ENCODE results near the gene CLEC19A.

CLEC19A gene

DNA sequence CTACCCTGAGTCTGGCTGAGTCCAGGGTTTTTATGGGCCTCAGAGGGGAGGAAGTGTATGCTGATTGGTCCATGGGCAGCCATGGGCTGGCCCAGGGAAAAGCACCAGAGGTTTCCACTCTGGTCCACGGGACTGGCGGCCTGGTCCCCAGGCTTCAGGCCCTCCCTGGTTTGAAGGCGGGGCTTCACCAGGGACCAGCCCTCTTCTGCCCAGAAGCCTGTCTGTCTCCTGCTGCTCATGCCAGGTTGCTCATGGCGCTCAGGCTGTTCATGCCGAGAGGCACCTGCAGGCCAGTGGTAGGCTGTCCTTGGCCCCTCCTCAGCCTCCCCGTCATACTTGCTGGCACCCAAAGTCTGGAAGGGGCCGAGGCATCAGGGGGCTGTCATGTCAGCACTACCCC is 45.0 kb upstream of the CLEC19A start:
- no peaks in the 10 kb centered on the region for H3K79me2 ChIP-seq
- TF ChIP-seq, protein P1, sequence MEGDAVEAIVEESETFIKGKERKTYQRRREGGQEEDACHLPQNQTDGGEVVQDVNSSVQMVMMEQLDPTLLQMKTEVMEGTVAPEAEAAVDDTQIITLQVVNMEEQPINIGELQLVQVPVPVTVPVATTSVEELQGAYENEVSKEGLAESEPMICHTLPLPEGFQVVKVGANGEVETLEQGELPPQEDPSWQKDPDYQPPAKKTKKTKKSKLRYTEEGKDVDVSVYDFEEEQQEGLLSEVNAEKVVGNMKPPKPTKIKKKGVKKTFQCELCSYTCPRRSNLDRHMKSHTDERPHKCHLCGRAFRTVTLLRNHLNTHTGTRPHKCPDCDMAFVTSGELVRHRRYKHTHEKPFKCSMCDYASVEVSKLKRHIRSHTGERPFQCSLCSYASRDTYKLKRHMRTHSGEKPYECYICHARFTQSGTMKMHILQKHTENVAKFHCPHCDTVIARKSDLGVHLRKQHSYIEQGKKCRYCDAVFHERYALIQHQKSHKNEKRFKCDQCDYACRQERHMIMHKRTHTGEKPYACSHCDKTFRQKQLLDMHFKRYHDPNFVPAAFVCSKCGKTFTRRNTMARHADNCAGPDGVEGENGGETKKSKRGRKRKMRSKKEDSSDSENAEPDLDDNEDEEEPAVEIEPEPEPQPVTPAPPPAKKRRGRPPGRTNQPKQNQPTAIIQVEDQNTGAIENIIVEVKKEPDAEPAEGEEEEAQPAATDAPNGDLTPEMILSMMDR (IDR thresholded peaks at IDR 0.05): no peak
- no peaks in the 10 kb centered on the region for H3K4me1 ChIP-seq
- H3K4me3 ChIP-seq (ENCODE audit: low read depth, low read length): no peak overlapping the region
- H3K4me2 ChIP-seq (ENCODE audit: low read length): no peak overlapping the region
- no peak overlapping the region for H2AFZ ChIP-seq
- no peaks in the 10 kb centered on the region for H3K27me3 ChIP-seq (ENCODE audit: control insufficient read depth, insufficient read depth, low read length)
- H3K36me3 ChIP-seq (ENCODE audit: control insufficient read depth, insufficient read depth, low read length): no peaks in the 10 kb centered on the region
- H3K9ac ChIP-seq: no peak overlapping the region
- H3K9me3 ChIP-seq (ENCODE audit: control insufficient read depth, low read length): no peaks in the 10 kb centered on the region
- H3K27ac ChIP-seq: no peak overlapping the region

DNA sequence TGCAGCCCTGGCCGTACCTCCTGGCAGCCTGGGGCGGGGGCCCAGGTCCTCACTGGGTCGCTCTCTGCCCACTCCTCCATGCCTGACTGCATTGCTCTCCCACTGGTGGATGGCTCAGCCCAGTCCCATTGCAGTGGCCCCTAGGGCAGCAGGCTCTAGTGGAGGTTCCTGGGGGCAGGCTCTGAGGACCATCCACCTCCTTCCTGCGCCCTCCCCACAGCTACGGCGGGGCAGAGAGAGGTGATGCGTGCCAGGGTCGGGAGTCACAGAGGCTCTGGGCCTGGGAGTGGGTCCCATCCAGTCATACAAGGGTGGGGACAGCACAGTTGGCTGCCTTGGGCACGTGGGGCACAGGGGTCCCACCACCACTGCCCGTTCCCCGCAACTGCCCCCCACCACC is 44.0 kb upstream of the CLEC19A start:
- no peaks in the 10 kb centered on the region for H3K36me3 ChIP-seq (ENCODE audit: control insufficient read depth, insufficient read depth, low read length)
- H3K27ac ChIP-seq: no peak overlapping the region
- no peaks in the 10 kb centered on the region for H3K9me3 ChIP-seq (ENCODE audit: control insufficient read depth, low read length)
- TF ChIP-seq, protein P1 (IDR thresholded peaks at IDR 0.05): no peak
- H2AFZ ChIP-seq: no peak overlapping the region
- H3K9ac ChIP-seq: no peak overlapping the region
- H3K79me2 ChIP-seq: no peaks in the 10 kb centered on the region
- no peak overlapping the region for H3K4me3 ChIP-seq (ENCODE audit: low read depth, low read length)
- no peaks in the 10 kb centered on the region for H3K4me1 ChIP-seq
- no peaks in the 10 kb centered on the region for H3K27me3 ChIP-seq (ENCODE audit: control insufficient read depth, insufficient read depth, low read length)
- no peak overlapping the region for H3K4me2 ChIP-seq (ENCODE audit: low read length)

DNA sequence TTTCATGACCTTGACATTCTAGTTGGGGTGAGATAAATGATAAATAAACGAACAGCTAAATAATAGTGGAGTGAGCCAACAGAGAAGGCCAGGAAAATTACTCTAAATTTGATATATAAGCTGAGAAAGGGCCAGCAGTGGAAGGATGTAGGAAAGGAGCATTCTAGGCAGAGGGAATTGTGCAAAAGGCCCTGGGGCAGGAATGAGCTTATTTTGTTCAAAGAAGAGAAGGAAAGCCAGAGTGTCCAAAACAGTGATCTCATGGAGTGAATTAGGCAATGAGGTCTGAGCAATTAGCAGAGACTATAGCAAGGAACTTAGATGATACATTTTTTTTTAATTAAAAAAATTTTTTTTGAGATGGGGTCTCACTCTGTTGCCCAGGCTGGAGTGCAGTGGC is 43.3 kb upstream of the CLEC19A start:
- no peak overlapping the region for H3K27ac ChIP-seq
- H3K36me3 ChIP-seq (ENCODE audit: control insufficient read depth, insufficient read depth, low read length): no peaks in the 10 kb centered on the region
- H3K79me2 ChIP-seq: no peaks in the 10 kb centered on the region
- no peaks in the 10 kb centered on the region for H3K4me1 ChIP-seq
- no peak overlapping the region for H3K4me2 ChIP-seq (ENCODE audit: low read length)
- H2AFZ ChIP-seq: no peak overlapping the region
- no peaks in the 10 kb centered on the region for H3K9me3 ChIP-seq (ENCODE audit: control insufficient read depth, low read length)
- no peak overlapping the region for H3K4me3 ChIP-seq (ENCODE audit: low read depth, low read length)
- H3K27me3 ChIP-seq (ENCODE audit: control insufficient read depth, insufficient read depth, low read length): no peaks in the 10 kb centered on the region
- no peak overlapping the region for H3K9ac ChIP-seq
- TF ChIP-seq, protein P1 (IDR thresholded peaks at IDR 0.05): no peak

DNA sequence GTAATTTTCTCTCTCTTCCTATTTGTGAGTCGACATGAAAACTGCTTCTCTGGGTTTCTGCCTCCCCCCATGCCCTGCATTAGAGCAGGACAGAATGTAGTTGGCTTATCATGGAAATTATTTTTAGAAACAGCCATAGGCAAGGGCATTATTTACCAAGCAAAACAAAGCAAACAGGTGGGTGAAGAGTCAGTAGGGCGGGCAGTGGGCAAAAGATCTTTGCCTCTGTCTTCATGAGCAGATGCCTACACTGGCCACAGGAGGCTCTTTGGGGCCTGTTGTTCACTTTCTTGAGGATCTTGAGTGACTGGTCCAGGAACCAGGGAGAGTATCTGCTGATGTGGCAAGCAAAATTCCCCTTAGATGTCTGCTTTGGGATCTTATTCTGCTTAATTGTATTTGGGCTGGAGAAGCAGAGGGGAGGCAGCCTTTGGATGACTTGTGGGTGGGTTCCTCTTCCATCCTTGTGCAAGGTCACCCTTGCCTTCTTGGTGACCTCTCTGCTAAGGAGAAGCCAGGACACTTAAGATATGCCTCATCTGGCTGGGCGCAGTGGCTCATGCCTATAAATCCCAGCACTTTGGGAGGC is 42.5 kb upstream of the CLEC19A start:
- no peaks in the 10 kb centered on the region for H3K9me3 ChIP-seq (ENCODE audit: control insufficient read depth, low read length)
- H2AFZ ChIP-seq: no peak overlapping the region
- no peak overlapping the region for H3K4me3 ChIP-seq (ENCODE audit: low read depth, low read length)
- H3K27me3 ChIP-seq (ENCODE audit: control insufficient read depth, insufficient read depth, low read length): no peaks in the 10 kb centered on the region
- H3K36me3 ChIP-seq (ENCODE audit: control insufficient read depth, insufficient read depth, low read length): no peaks in the 10 kb centered on the region
- no peaks in the 10 kb centered on the region for H3K4me1 ChIP-seq
- no peak overlapping the region for H3K4me2 ChIP-seq (ENCODE audit: low read length)
- TF ChIP-seq, protein P1 (IDR thresholded peaks at IDR 0.05): no peak
- H3K9ac ChIP-seq: no peak overlapping the region
- H3K27ac ChIP-seq: no peak overlapping the region
- H3K79me2 ChIP-seq: no peaks in the 10 kb centered on the region

DNA sequence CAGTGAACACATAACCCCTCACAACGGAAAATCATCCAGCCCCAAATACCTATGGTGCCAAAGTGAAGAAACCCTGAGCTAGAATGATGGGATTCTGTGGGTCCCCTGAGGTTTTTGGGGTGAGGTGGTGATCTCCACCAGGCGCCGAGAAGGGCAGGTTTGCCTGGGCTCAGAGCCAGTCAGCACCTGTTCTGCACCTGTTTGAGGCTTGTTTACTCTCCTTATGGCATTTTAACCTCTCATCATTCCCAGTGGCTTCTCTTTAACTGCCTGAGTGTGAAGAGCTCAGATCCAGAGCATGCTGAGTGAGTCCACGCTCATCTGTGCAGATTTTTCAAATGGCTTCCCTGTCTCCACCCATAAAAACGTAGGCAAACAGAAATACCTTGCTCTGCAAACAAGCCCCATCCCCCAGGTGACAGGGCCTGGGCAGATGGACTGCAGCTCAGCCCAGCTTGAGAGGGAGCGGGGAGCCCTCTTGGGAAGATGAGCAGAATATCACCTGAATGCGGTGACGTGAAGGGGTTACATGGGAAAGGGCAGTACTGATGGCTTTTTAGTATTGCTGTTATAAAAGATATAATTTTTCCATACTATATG is 40.1 kb upstream of the CLEC19A start:
- H3K27ac ChIP-seq: no peak overlapping the region
- no peaks in the 10 kb centered on the region for H3K9me3 ChIP-seq (ENCODE audit: control insufficient read depth, low read length)
- H3K4me1 ChIP-seq: no peaks in the 10 kb centered on the region
- no peaks in the 10 kb centered on the region for H3K36me3 ChIP-seq (ENCODE audit: control insufficient read depth, insufficient read depth, low read length)
- H3K9ac ChIP-seq: no peak overlapping the region
- no peak overlapping the region for H2AFZ ChIP-seq
- no peaks in the 10 kb centered on the region for H3K79me2 ChIP-seq
- TF ChIP-seq, protein P1 (IDR thresholded peaks at IDR 0.05): no peak
- H3K4me2 ChIP-seq (ENCODE audit: low read length): no peak overlapping the region
- no peaks in the 10 kb centered on the region for H3K27me3 ChIP-seq (ENCODE audit: control insufficient read depth, insufficient read depth, low read length)
- H3K4me3 ChIP-seq (ENCODE audit: low read depth, low read length): no peak overlapping the region
